GM20000 (cell line): ENCODE measurements around the gene ARAF.
"Not testable (repeated sequence)": the region's sequence is repeated elsewhere in the genome, so short reads cannot be mapped to it uniquely, and the experiment has no call there.

Source experiments
- DNase-seq: peaks from one replicate; pipeline ENCODE4 v3.0.0; 2012; ENCODE audit warnings: low spot score
- TF ChIP-seq, protein P1 (sequence below): IDR thresholded peaks from 2 replicates; pipeline ENCODE4 v1.5.1; 2012; ENCODE audit warnings: mild to moderate bottlenecking, control low read depth; ENCODE audit errors: extremely low read depth, missing control alignments

The ARAF gene

DNA sequence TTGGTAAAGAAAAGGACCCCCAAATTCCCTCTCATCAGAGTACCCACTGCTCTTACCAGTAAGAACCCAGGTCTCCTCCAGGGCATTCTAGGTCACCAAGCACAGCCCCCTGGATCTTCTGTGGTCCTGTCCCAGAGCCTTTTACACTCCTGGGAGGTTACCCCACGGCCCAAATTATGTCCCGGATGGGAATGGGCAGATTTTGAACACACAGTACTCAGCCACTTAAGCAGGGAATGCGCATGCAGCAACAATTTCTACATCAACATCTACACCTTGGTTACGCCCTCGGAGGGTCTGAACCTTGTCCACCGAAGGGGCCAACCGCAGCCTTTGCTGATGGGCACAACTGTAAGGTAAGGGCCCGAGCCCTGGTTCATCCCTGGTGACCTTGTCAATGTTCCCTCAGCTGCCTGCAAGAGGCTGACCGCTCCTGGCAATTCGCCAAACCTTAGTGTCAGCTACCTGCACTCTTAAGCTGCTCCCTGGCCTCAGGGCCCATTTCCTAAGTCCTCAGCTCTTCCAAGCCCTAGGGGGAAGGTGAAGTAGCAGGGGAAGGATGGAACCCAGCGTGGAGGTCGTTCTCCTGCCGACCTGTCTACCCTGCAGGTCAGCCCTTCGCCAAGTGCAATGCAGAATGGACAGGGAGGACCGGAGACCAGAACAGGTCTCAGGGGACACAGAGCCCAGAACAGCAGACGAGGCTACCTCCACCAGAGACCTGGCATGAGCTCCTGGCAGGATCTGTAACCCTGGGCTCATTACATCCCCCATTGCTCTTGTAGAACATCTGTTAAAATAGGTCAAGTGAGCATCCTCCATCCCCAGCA lies 27.1 kb downstream of the ARAF start:
- DNase-seq: no peak
- TF ChIP-seq, protein P1, sequence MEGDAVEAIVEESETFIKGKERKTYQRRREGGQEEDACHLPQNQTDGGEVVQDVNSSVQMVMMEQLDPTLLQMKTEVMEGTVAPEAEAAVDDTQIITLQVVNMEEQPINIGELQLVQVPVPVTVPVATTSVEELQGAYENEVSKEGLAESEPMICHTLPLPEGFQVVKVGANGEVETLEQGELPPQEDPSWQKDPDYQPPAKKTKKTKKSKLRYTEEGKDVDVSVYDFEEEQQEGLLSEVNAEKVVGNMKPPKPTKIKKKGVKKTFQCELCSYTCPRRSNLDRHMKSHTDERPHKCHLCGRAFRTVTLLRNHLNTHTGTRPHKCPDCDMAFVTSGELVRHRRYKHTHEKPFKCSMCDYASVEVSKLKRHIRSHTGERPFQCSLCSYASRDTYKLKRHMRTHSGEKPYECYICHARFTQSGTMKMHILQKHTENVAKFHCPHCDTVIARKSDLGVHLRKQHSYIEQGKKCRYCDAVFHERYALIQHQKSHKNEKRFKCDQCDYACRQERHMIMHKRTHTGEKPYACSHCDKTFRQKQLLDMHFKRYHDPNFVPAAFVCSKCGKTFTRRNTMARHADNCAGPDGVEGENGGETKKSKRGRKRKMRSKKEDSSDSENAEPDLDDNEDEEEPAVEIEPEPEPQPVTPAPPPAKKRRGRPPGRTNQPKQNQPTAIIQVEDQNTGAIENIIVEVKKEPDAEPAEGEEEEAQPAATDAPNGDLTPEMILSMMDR: no peak

DNA sequence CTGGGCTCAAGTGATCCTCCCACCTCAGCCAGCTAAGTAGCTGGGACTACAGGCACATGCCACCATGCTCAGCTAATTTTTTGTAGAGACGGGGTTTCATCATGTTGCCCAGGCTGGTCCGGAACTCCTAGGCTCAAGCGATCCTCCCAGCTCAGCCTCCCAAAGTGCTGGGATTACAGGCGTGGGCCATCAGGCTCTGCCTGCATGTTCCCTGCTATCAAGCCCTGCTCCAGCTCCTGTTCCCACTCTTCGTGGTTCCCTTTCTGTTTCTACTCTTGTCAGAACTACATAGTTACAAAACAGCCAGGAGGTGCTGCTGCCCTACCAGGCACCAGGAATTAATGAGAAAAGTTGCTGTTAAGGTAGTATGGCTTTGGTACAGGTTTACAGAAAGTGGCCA lies 30.0 kb downstream of the ARAF start:
- TF ChIP-seq, protein P1: no peak
- DNase-seq: no peak

DNA sequence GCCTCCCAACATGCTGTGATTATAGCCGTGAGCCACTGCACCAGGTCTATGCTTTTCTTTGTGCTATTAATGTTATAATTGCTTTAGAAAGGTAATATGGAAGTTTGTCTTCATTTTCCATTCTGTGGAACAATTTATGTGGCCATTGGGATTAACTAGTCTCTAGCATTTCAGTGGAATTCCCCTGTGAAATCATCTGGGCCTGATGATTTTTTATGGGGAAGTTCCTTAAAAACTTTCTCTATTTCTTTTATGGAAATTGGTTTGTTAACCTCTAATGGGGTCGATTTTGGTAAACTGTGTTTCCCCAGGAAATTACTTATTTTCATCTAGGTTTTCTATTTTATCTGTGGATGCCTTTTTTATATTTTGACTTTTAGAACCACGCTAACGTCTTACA lies 32.5 kb downstream of the ARAF start:
- TF ChIP-seq, protein P1: no peak
- DNase-seq: no peak

DNA sequence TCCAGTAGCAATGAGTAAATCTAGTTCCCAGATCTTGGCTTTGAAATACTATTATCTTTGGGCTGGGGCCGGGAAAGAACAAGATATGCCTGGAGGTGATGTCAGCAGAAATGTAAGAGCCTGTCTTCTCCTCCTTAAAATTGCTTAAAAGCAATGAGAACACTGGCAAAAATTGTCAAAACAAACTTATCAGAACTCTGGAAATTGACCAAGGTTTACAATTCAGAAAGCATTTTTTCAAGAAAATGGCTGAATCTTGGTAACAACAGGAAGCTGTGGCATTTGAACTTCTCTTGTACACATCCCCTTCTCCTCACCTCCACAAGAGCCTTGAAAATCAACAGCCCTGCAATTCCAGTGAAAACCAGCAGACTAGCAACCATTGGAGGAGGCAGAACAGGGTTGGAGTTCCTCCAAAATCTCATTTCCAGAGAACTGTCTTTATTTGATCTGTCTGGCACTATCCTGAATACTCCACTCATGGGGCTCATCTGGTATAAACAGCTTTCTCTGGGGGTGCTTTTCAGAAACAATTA lies 34.8 kb downstream of the ARAF start:
- DNase-seq: no peak
- TF ChIP-seq, protein P1: no peak

DNA sequence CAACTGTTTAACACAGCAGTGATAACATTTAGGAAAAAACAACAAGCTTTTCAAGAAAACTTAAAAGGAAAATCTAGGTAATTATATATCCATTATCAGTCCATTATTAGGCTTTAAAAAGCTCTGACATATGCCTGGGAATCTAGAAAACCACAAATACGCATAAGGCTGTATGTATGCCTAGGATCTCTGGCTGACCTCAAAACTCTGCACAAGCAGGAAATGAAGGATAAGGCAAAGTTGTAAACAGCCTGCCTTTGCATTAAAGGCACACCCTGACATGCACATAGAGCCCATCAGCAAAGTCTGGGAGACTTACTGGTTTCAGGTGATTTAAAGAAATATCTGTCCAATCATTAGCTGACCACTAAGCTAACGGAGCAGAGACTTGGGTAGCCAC lies 35.3 kb downstream of the ARAF start:
- TF ChIP-seq, protein P1: no peak
- DNase-seq: no peak

DNA sequence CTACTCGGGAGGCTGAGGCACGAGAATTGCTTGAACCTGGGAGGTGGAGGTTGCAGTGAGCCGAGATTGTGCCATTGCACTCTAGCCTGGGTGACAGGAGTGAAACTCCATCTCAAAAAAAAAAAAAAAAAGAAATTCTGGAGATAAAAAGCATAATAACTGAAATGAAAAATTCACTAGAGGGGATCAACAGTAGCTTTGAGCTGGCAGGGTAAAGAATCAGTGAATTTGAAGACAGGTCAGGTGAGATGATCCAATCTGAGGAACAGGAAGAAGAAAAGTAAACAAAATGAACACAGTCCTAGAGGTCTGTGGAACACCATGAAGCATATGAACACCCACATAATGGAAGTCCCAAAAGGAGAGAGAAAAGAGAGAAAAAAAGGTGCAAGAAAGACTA lies 36.2 kb downstream of the ARAF start:
- no peak for DNase-seq
- TF ChIP-seq, protein P1: no peak

DNA sequence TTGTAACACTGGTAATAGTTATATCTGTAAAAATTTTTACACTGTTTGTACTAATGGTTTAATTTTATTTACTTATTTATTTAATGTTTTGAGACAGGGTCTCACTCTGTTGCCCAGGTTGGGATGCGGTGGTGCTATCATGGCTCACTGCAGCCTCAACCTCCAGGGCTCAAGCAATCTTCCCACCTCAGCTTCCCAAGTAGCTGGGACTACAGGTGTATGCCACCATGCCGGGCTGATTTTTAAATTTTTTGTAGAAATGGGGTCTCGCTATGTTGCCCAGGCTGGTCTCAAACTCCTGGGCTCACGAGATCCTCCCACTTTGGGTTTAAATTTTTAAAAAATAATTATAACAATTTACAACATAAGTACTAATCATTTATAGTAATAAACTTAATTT lies 42.1 kb downstream of the ARAF start:
- DNase-seq: not testable (repeated sequence)

DNA sequence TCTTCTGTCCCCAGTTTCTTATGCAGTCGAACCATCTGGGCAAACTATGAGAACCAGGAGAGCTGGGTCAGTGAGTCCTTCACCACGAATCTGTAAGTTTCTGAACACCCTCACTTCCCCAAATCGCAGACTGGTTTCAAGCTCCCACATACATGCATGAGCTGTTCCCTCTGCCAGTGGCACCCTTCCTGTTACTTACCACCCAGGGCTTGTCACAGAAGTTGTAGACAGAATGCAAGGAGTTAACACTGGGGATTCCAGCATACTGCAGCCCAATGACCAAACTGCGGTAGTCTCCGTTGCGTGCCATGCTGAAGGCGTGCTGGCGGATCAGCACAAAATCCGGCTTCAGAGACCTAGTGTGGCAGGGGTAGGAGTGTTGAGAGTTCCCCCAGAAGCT lies 44.0 kb downstream of the ARAF start:
- TF ChIP-seq, protein P1: no peak
- no peak for DNase-seq
